Activated CD4-positive, alpha-beta T cell treated with anti-CD3 and anti-CD28 coated beads, Interleukin-2, amount 50 U/mL, for 4 hours (primary cell): ENCODE measurements around the gene TNFRSF25.
"Not testable (repeated sequence)": the region's sequence is repeated elsewhere in the genome, so short reads cannot be mapped to it uniquely, and the experiment has no call there.

ENCODE experiments used
- DNase-seq, 2 experiments: peaks; one replicate each; pipeline ENCODE4 v3.0.0-alpha.2; 2020

TNFRSF25 gene

DNA sequence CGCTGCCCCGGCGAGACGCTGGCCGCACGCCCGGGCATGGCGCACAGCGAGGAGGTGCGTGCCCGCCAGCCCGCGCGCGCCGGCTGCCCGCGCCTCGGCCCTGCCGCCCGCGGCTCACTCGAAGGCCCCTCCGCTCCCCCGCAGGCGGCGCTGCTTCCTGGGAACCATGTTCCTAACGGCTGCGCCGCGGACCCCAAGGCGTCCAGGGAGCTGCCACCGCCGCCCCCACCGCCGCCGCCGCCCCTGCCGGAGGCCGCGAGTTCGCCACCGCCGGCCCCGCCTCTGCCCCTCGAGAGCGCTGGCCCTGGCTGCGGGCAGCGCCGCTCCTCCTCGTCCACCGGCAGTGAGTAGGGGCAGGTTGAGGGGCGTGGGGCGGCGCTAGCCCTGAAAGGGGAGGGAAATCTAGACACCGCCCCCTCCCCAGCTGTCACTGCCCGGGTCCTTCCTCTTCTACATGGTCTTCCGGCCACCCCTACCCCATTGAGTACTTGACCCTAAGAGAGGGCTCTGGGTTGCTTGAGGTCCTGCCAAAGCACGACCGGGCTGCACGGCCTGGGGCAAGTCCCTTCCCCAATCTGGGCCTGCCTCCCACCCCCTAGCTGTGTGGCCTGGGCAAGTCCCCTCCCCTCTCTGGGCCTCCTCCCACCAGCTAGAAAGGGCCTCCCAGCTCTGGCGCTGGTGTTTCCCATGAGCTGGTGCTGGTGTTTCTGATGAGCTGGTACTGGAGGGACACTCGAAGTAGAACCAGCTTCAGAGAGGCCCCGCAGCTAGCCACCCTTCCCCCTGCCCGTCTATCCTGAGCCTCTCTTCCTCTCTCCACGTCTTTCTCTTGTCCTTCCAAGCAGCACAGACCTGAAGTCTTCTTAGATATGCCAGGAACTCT lies 17.0 kb downstream of the TNFRSF25 start:
- no peak for DNase-seq

DNA sequence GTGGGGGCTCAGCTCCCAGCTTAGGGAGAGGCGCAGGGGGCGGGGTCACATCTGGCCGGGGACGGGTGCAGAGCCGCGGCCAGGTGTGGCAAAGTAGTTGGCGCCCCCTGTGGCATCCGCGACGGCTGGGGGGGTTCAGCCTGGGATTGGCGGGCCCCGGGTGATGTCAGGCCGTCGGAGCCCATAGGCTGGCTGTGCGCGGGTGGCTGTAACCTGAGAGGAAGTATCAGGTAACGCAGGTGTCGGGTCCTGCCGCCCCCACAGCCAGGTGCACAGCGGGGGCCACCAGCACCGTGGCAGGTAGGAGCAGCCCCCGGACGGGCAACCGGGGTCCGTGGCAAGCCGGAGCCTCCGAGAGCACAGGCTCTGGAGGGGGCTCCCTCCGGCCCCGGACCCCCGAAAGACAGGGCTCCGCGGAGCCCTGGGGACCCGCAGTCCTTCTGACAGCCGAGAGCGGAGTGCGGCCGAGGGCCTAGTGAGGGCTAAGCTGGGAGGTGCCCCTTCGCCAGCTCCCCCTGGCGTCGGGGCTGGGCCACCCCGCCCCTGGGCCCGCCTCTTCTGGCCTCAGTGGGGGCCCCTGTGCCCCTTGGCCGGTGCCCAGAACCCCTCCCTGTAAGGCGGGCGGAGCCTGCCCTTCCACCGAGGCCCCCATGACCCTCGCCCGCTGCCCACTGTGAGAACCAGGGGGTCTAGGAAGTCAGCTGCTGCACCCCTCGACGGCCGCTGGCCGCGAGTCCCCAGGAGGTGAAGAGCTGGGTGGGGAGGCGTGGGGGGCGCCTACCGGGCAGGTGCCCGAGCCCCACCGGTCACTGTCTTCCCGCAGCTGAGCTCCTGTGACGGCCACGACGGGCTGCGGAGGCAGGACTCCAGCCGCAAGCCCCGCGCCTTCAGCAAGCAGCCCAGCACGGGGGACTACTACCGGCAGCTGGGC lies 17.9 kb downstream of the TNFRSF25 start:
- peak; percentile 33 to 35 for DNase-seq

DNA sequence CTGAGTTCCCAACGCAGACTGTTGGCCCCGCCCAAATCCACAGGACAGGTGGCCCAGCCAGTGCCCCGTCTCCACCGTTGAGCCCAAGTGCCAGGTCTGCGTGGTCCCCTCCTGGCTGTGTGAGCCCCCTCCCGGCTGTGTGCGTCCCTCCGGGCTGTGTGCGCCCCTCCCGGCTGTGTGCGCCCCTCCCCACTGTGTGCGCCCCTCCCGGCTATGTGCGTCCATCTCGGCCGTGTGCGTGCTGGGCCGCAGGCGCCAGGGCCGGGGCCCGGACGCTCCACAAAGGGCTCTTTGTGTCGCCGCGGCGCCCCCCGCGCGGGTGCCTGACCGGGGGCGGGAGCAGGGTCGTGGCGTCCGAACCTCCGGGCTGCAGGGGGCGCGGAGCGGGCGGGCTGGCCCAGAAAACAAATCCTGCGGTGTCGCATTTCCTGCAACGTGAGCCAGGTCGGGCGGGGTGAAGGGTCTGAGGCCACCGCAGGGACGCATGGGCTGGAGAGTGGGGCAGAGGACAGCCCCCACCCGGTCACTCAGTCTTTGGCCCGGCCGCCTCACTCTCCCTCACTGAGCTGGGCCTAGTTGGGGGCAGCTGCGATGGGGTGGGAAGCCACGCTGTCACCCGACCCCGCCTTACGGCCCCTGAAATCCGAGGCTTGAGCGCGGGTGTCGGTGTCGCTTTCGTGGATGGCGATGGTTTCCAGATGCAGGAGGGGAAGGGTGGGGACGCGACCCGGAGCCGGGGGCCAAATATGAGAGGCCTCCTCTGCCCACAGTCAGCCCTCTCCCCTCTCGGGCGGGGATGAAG lies 18.8 kb downstream of the TNFRSF25 start:
- no peak for DNase-seq

DNA sequence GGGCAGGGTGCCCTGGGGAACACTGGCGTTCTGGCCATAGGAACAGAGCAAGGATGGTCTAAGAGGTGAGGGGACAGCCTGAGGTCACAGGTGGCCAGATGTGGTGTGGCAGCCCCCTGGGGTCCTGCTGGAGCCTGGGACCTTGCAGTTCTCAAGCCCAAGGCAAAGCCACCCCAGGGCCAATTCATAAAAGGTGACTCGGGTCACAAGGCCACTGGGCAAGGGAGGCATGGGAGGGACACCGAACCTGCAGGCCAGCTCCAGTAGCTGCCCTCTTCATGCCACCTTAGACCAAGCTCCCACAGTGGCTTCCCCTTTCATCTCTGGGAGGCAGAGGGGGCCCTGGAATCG lies 19.3 kb downstream of the TNFRSF25 start:
- no peak for DNase-seq

DNA sequence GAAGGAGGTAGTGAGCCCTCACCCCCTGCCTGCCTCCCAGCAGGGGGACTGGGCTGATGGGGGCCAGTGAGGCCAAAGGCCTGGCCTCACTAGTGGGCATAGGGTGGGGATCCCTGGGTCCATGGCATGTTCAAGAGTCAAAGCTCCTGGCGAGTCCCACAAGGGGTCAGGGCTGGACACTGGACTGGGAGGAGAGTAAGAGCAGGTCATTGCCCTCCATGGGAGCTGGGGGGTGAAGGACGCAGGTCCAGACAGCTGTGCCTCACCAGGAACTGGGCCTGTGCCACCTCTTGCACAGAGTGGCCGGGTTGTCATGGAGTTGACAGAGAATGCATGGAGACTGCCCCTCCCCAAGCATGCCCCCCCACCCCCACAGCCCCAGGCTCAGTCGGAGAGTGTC lies 20.0 kb downstream of the TNFRSF25 start:
- not testable (repeated sequence) for DNase-seq

DNA sequence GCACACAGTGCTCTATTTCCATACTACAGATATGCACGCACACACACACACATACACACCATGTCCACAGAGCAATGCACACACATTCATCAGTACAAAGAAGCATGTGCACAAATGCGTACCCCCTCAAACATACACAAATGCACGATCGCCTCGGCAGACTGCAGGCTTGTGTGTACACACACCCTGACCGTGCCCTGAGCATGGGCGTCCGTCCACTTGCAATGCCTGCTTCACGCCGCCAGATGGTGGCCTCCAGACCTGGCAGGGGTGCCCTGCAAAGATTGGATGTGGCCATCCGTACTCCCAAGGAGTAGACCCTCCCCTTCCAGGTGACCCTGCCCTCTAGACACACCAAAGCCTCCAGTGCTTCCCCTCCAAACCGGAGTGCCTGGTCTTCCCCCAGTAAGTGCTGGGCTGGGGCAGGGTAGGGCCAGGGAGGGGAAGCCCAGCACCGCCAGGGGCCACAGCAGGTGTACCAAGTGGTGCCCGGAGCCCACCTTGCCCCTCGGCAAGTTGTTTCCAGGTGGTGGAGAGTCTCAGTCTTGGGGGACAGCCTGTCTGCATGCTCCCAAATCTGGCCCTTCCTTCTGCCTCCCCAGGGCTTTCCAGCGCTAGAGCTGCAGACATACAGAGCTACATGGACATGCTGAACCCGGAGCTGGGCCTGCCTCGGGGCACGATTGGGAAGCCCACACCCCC lies 20.8 kb downstream of the TNFRSF25 start:
- peak; percentile 41 to 54 for DNase-seq

DNA sequence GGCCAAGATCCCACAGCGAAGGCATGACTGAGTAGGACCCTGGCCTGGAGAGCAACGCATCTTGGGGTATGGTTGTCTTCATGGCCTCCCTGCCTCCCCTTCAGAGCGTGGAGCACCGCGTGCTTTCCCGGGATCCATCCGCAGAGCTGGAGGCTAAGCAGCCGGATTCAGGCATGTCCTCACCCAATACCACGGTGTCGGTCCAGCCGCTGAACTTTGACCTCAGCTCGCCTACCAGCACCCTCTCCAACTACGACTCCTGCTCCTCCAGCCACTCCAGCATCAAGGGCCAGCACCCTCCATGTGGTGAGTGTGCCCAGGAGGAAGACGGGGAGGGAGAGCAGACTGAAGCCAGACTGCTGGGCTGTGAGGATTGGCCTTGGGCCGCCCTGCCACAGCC lies 21.6 kb downstream of the TNFRSF25 start:
- DNase-seq = no peak

DNA sequence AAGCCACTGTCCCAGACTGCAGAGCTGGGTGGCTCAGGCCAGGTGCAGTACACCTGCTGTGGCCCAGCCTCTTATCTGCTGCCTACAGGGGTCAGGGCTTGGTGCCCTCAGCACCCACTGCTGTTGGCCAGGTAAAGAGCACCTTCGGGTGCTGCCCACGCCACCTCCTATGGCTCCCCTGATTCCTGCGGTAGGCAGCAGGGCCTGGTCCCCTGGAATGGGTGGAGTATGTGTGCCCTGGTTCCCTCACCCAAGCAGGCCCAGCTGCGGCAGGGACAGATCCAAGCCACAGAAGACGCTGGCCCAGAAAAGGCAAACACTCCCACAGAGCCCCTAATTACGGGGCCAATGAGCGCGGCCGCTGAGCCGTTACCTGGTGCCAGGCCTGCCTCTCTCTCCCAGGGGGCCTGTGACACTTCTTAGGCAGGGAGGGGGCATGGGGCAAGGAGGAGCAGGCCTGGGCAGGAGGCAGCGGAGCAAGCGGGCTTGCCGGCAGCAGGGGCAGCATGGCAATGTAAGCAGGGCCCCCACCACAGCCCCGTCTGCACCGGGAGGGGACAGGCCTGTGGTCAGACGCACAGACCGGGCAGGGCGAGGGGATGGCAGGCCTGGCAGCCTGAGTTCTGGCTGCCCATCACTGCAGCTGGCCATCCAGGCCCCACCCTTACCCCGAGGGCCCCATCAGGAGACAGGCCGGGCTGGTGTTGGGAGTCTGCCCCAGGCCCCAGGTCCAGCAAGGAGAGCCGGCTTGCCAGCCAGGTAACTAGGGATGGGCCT lies 22.4 kb downstream of the TNFRSF25 start:
- DNase-seq = no peak

DNA sequence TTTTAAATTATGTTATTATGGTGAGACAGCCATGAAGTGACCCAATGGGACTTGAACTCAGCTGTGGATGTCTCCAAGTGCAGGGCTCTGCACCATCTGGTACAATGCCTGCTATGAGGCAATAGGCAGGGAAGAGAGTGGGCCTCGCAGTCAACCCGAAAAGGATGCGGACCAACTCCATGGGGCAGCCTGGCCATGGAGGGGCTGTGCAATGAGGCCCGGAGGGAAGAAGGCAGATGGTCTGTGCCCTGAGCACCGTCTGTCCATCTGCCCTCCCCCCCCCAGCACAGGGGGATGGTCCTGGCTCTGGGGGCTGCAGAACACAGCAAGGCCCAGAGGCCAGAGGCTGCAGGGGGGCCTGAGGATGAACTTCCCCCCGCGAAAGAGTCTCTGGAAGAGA lies 24.4 kb downstream of the TNFRSF25 start:
- DNase-seq = no peak

DNA sequence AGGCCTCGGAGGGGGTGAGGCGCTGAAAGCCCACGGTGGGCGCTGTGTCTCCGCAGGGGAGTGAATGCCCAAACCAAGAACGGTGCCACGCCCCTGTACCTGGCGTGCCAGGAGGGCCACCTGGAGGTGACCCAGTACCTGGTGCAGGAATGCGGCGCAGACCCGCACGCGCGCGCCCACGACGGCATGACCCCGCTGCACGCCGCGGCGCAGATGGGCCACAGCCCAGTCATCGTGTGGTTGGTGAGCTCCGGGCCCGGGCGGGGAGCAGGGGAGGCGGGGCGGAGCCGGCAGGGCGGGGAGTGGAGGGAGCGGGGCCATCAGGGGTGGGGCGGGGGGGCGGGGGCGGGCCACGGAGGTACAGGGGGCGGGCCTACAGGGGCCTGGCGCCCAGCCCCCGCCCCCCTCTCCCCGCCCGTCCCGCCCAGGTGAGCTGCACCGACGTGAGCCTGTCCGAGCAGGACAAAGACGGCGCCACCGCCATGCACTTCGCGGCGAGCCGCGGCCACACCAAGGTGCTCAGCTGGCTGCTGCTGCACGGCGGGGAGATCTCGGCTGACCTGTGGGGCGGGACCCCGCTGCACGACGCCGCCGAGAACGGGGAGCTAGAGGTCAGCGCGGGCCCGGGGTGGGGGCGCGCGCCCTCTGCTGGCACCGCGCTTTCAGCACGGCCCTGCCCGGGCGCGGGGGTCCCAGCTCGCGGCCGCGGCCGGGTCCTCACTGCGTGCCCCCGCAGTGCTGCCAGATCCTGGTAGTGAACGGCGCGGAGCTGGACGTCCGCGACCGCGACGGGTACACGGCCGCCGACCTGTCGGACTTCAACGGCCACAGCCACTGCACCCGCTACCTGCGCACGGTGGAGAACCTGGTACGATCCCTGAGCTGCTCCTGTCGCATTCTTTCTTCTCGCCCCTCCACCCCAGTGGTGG lies 25.5 kb downstream of the TNFRSF25 start:
- DNase-seq = peak; percentile 68 to 71

DNA sequence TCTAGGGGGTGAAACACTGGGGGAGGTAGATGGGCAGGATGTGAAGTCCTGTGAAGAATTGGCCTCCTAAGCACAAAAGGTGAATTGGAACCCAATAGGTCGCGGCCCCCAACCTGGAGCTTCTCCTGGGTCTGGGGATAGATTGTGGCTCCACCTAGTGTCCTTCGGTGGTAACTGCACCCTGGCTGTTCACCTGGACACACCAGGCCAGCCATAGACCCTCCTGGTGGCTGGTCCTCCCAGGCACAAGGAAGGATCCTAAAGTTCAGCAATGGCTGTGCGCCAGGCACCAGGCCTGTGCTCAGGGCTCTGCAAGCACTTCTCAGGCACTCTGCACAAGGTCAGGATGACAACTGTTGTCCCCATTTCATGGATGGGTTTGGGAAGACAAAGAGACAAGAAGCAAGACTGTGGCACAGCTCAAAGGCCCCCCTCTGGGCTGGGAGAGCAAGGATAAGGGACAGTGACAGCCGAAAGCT lies 27.9 kb downstream of the TNFRSF25 start:
- peak; percentile 67 to 69 for DNase-seq

DNA sequence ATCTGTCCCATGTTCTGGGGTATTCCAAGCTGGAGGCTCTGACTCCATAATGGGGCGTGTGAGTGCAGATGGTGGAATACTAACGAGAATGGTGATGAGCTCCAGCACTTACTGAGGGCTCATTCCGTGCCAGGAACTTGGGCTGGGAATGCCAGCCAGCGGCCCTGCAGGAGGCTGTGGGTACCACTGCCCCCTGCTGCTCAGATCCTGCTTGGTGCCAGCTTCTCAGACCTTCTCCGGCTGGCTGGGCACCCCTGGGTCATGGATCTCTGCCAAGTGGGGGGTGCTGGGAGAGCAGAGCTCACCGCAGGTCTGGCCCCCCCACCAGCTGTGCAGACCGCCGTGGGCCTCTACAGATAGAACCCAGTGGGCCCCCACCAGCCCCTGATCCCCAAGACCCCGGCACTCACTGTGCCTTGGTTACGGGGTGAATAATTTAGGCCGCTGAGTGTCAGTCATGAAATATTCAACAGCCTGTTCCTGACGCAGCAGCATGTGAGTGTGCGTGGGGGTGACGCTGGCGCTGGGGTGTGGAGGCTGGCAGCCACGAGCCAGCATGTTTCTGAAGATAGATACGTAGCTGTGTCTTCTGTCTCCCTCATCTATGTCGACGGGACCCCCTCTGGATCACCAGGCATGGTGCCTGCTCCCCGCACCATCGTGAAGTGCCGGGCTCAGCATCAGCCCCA lies 28.8 kb downstream of the TNFRSF25 start:
- DNase-seq = not testable (repeated sequence)

DNA sequence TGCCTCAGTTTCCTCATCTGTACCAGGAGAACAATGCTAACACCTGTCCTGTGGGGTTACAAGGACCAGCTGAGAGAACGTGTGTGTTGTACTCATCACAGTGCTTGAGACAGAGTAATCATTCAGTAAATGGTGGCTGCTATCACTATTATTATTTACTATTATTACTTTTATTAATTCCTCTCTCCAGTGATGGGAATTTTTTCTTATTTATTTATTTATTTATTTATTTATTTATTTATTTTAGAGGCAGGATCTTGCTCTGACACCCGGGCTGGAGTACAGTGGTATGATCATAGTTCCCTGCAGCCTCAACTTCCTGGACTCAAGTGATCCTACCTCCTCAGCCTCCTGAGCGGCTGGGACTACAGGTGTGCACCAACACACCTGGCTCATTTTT lies 29.7 kb downstream of the TNFRSF25 start:
- DNase-seq = not testable (repeated sequence)

DNA sequence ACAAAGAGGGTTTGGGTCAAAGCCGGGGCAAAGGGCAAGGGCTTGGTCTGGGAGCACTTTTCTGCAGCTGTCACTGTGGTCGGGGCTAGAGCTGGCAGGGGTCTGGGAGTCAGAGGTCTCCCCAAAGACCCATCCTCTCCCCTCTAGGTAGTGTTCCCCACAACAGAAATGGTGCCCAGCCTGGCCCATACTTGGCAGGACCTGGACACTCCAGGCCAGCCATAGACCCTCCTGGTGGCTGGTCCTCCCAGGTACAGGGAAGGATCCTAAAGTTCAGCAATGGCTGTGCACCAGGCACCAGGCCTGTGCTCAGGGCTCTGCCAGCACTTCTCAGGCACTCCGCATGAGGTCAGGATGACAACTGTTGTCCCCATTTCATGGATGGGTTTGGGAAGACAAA lies 30.4 kb downstream of the TNFRSF25 start:
- DNase-seq = no peak

DNA sequence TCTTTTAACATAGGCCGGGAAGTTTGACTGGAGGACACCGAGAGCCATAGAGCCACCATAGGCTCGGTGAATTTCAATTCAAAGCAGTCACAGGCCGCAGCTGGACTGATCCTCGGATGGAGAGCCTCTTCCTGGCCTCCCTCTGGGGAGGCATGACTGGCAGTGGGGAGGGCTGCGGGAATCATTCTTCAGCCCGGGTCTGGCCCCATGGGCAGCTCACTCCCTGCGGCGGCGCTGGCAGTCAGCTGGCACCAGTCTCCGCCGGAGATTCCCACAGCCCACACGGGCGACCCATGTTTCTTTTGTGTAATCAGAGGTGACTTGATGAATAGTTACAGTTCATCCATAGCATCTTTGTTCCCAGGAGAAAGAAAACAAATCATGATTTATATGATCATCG lies 30.8 kb downstream of the TNFRSF25 start:
- DNase-seq = no peak

DNA sequence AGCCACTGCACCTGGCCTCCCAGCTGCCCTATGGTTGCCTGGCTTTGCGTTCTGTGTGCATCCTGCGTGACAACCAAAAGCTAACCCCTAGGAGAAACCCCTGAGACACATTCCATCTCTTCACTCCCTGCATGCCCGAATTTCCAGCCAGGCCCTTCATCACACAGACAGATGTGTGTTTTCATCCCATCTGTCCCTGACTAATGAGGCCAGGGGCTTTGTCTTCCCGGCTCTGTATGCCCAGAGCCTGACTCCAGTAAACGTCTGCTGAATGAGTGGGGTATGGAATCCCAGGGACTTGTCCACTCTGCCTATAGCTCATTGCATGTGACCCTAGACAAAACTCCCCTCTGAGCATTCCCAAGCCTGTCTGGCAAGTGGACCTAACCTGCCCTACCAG lies 31.8 kb downstream of the TNFRSF25 start:
- DNase-seq = no peak

DNA sequence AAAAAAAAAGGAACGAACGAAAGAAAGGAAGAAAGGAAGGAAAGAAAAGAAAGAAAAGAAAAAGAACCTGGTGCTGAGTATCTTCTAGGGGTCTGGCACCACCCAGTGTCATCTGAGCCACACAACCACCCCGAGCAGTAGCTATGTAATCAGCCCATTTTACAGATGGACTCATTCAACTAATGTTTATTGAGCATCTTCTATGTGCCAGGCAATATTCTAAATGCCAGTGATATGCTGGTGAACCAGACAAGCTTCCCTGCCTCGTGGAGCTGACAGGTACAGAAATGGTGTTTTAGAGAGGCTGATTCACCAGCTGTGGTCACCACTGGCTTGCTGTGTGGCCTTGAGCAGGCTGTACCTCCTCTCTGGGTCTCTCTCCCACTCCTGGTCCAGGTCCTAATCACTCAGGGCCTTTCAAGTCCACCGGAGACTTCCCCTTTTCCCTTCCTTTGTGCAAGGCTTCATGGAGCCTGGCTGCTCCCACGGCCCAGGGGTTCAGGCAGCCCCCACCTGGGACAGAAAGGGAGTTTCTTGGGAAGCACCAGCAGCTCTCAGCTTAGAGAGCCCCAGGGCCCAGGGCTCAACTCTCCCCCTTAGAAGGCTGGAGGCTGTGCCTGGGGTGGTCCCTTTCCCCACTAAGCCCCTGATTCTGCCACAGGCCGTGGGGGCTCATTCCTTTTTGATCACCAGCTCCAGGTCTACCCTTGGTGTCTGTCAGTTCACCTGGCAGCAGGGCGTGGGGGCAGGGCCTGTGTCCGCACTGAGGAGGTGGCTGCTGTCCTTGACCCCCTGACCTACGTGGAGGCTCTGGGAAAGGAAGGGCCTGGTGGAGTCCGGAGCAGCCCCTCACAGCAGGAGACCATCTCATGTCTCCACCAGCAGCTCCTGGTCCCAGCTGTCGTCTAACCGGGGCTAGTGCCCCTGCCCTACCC lies 34.1 kb downstream of the TNFRSF25 start:
- not testable (repeated sequence) for DNase-seq

DNA sequence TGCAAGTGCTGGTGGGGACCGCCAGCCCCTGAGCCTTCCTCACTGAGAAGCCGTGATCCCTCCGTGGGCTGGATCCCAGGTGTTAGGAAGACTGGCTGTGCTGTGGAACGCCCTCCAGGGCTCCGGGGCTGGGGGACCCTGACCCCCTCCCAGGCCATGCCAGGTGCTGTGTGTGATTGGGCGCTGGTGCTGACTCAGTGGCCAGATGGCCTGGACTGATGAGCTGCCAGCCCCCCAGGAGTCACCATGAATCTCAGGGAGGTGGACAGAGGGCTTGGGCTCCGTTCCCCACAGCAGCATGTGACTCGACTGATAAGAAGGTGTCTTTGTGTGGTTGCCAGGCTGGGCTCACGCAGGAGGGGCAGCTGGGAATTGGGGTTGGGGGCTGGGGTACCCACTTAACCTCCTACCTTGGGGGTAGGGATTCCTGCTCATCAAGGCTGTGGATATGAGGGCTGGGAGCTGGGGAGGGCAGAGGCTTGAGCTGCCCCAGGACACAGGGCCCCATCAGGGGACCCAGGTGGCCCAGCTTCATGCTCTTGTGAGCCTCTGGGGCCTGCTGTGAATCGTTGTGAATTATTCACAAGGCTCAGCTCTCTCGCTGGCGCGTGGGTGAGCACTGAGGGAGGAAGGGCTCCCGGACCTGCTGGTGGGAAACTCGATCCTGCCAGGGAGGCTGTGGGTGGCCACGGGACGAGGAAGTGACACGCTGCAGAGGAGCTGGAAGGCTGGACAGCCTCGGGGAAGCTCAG lies 36.1 kb downstream of the TNFRSF25 start:
- not testable (repeated sequence) for DNase-seq
